ENCODE results near the gene GTF3C2. TPM values are rescaled to one million over a fixed set of nuclear protein-coding genes. Genes with fewer than 3 reads are reported as not detected.

GTF3C2 gene
- total and polyA plus RNA-seq, 4 donors: 9.7 to 20.6 (median 14.7) TPM

GRCh38 chr2:27313882-27314645, 42.5 kb downstream of the GTF3C2 start:
- 93% methylated on average over 8 of the region's 8 CpGs for WGBS
- no peaks in the 10 kb centered on the region for H3K9me3 ChIP-seq (ENCODE audit: control insufficient read depth in 4 of 4, low read length in 3 of 4)
- no peak overlapping the region for H3K27ac ChIP-seq (ENCODE audit: low read depth in 1 of 2, low read length in 2 of 2)
- no peaks in the 10 kb centered on the region for H3K27me3 ChIP-seq (ENCODE audit: control insufficient read depth in 4 of 4, insufficient read depth in 4 of 4, low read length in 3 of 4)
- no peak for TF ChIP-seq HNF4G (IDR thresholded peaks at IDR 0.05)
- no peak for TF ChIP-seq RAD21 (IDR thresholded peaks at IDR 0.05)
- no peak for TF ChIP-seq MAX (IDR thresholded peaks at IDR 0.05)
- TF ChIP-seq SP1 (IDR thresholded peaks at IDR 0.05): no peak
- TF ChIP-seq YY1 (IDR thresholded peaks at IDR 0.05): no peak
- no peak for TF ChIP-seq ZBTB33 (IDR thresholded peaks at IDR 0.05)
- TF ChIP-seq, protein P1, sequence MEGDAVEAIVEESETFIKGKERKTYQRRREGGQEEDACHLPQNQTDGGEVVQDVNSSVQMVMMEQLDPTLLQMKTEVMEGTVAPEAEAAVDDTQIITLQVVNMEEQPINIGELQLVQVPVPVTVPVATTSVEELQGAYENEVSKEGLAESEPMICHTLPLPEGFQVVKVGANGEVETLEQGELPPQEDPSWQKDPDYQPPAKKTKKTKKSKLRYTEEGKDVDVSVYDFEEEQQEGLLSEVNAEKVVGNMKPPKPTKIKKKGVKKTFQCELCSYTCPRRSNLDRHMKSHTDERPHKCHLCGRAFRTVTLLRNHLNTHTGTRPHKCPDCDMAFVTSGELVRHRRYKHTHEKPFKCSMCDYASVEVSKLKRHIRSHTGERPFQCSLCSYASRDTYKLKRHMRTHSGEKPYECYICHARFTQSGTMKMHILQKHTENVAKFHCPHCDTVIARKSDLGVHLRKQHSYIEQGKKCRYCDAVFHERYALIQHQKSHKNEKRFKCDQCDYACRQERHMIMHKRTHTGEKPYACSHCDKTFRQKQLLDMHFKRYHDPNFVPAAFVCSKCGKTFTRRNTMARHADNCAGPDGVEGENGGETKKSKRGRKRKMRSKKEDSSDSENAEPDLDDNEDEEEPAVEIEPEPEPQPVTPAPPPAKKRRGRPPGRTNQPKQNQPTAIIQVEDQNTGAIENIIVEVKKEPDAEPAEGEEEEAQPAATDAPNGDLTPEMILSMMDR (IDR thresholded peaks at IDR 0.05; ENCODE audit: low read depth, low read length, missing input control): no peak
- TF ChIP-seq EGR1 (IDR thresholded peaks at IDR 0.05; ENCODE audit: low read depth in 2 of 2): no peak
- no peak for TF ChIP-seq TAF1 (conservative IDR thresholded peaks at IDR 0.05)
- peaks cover 0 to 12% (median 2%) of the 10 kb centered on the region in 4 donors for H3K36me3 ChIP-seq (ENCODE audit: control insufficient read depth in 4 of 4, insufficient read depth in 3 of 4, low read depth in 1 of 4, low read length in 3 of 4)
- H3K4me1 ChIP-seq (ENCODE audit: control insufficient read depth in 4 of 4, insufficient read depth in 4 of 4, low read length in 3 of 4): no peaks in the 10 kb centered on the region
- no peak for DNase-seq (ENCODE audit: low spot score)
- no peak overlapping the region for H3K9ac ChIP-seq (ENCODE audit: low read depth in 1 of 2, low read length in 2 of 2)
- H3K4me3 ChIP-seq (ENCODE audit: low read depth in 1 of 3, low read length in 3 of 3): no peak overlapping the region

- Histone ChIP-seq H3K9me3 (ENCODE audit: control insufficient read depth in 4 of 4, low read length in 3 of 4) (no peaks in the 10 kb centered on the region), H3K36me3 (ENCODE audit: control insufficient read depth in 4 of 4, insufficient read depth in 3 of 4, low read depth in 1 of 4, low read length in 3 of 4) (peaks cover 0 to 12% (median 2%) of the 10 kb centered on the region in 4 donors), H3K4me1 (ENCODE audit: control insufficient read depth in 4 of 4, insufficient read depth in 4 of 4, low read length in 3 of 4) (peaks cover 3 to 13% (median 10%) of the 10 kb centered on the region in 4 donors), H3K4me3 (ENCODE audit: low read depth in 1 of 3, low read length in 3 of 3) (no peak overlapping the region), H3K27me3 (ENCODE audit: control insufficient read depth in 4 of 4, insufficient read depth in 4 of 4, low read length in 3 of 4) (peaks cover 0 to 3% (median 1%) of the 10 kb centered on the region in 4 donors), H3K9ac (ENCODE audit: low read depth in 1 of 2, low read length in 2 of 2) (no peak overlapping the region), H3K27ac (ENCODE audit: low read depth in 1 of 2, low read length in 2 of 2) (no peak overlapping the region)
- no peak for TF ChIP-seq EGR1 (IDR thresholded peaks at IDR 0.05; ENCODE audit: low read depth in 2 of 2)
- TF ChIP-seq, protein P2, sequence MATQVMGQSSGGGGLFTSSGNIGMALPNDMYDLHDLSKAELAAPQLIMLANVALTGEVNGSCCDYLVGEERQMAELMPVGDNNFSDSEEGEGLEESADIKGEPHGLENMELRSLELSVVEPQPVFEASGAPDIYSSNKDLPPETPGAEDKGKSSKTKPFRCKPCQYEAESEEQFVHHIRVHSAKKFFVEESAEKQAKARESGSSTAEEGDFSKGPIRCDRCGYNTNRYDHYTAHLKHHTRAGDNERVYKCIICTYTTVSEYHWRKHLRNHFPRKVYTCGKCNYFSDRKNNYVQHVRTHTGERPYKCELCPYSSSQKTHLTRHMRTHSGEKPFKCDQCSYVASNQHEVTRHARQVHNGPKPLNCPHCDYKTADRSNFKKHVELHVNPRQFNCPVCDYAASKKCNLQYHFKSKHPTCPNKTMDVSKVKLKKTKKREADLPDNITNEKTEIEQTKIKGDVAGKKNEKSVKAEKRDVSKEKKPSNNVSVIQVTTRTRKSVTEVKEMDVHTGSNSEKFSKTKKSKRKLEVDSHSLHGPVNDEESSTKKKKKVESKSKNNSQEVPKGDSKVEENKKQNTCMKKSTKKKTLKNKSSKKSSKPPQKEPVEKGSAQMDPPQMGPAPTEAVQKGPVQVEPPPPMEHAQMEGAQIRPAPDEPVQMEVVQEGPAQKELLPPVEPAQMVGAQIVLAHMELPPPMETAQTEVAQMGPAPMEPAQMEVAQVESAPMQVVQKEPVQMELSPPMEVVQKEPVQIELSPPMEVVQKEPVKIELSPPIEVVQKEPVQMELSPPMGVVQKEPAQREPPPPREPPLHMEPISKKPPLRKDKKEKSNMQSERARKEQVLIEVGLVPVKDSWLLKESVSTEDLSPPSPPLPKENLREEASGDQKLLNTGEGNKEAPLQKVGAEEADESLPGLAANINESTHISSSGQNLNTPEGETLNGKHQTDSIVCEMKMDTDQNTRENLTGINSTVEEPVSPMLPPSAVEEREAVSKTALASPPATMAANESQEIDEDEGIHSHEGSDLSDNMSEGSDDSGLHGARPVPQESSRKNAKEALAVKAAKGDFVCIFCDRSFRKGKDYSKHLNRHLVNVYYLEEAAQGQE (IDR thresholded peaks at IDR 0.05): no peak
- TF ChIP-seq ATF3 (IDR thresholded peaks at IDR 0.05): no peak
- WGBS: 97% methylated on average over 3 of the region's 3 CpGs
- DNase-seq (ENCODE audit: low spot score): no peak
These were observed 44.4 kb downstream of the GTF3C2 start for GRCh38 chr2:27312152-27312551.

Data from liver (tissue), 9 donors.